Measurements from ENCODE around the gene FBRSL1.

The FBRSL1 gene

DNA sequence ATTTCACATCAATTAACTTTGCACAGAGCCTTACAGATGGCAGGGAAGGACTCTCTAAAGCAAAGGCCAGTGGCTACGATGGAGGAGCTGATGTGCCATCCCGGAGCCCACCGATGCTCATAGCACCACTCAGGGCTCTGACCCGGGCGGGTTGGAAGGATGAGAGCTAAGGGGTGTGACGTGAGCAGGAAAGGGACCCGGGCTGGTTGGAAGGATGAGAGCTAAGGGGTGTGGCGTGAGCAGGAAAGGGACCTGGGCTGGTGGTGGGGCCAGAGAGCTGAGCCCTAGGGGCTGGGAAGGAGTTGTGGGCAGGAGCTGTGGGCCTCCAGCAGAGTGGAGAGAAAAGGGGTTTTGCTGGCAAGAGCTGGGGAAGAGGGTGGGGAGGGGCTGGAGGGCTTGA is 3.8 kb upstream of the FBRSL1 start:
- ChIA-PET CTCF (interaction anchor here (1.1 to 1.6 kb wide), 2 partner anchors 72 to 75 kb away, joined by 3 to 4 read pairs; no protein-coding TSS in a partner anchor), POLR2A (no interaction called here)
- TF ChIP-seq, protein P1, sequence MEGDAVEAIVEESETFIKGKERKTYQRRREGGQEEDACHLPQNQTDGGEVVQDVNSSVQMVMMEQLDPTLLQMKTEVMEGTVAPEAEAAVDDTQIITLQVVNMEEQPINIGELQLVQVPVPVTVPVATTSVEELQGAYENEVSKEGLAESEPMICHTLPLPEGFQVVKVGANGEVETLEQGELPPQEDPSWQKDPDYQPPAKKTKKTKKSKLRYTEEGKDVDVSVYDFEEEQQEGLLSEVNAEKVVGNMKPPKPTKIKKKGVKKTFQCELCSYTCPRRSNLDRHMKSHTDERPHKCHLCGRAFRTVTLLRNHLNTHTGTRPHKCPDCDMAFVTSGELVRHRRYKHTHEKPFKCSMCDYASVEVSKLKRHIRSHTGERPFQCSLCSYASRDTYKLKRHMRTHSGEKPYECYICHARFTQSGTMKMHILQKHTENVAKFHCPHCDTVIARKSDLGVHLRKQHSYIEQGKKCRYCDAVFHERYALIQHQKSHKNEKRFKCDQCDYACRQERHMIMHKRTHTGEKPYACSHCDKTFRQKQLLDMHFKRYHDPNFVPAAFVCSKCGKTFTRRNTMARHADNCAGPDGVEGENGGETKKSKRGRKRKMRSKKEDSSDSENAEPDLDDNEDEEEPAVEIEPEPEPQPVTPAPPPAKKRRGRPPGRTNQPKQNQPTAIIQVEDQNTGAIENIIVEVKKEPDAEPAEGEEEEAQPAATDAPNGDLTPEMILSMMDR (IDR thresholded peaks at IDR 0.05; ENCODE audit: insufficient read depth, low read length, missing control alignments), result no peak
- no peak for DNase-seq (ENCODE audit: low read depth, low spot score)
- no peak overlapping the region for H3K4me3 ChIP-seq (ENCODE audit: low read depth, low read length)

DNA sequence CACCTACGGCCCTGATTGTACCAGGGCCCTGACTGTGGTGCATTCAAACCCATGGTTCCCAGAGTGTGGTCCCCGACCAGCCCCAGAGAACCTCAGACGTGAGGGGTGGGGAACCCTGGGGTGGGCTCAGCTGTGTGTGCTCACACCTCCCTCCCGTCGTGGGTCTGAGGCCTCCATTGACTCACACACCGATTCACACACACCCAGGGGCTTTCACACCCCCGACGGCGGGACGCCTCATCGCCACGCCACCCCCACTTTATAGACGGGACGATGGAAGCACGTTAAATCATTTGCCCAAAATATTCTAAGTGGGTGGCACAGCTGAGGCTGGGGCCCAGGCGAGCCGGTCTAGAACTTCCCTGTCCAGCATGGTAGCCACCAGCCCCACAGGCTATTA is 3.4 kb upstream of the FBRSL1 start:
- POLR2A ChIA-PET, result no interaction called here
- CTCF ChIA-PET, result interaction anchor here (1.1 to 1.6 kb wide), 2 partner anchors 73 to 74 kb away, joined by 3 to 4 read pairs; no protein-coding TSS in a partner anchor
- TF ChIP-seq, protein P1 (IDR thresholded peaks at IDR 0.05; ENCODE audit: insufficient read depth, low read length, missing control alignments), result no peak
- DNase-seq (ENCODE audit: low read depth, low spot score), result no peak
- no peak overlapping the region for H3K4me3 ChIP-seq (ENCODE audit: low read depth, low read length)

DNA sequence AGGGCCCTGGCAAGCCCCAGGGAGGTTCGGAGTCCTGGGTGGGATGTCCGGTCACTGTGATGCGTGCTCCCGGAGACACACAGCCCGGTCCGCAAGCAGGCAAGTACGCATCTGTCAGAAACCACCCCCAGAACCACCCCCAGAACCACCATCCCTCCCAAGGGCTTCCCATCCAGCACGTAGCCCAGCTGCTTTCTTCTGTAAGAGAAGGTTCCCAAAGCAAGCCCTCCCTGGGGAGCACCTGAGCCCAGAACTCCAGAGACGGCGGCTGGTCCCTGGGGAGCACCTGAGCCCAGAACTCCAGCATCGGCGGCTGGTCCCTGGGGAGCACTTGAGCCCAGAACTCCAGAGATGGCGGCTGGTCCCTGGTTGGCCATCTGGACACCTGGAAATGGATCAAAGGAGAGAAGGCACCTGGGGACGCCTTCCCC is 2.6 kb upstream of the FBRSL1 start:
- ChIA-PET CTCF (interaction anchor here (1.1 to 1.6 kb wide), 2 partner anchors 73 to 74 kb away, joined by 3 to 4 read pairs; no protein-coding TSS in a partner anchor), POLR2A (no interaction called here)
- no peak overlapping the region for H3K4me3 ChIP-seq (ENCODE audit: low read depth, low read length)
- DNase-seq (ENCODE audit: low read depth, low spot score), result no peak
- TF ChIP-seq, protein P1 (IDR thresholded peaks at IDR 0.05; ENCODE audit: insufficient read depth, low read length, missing control alignments), result no peak

DNA sequence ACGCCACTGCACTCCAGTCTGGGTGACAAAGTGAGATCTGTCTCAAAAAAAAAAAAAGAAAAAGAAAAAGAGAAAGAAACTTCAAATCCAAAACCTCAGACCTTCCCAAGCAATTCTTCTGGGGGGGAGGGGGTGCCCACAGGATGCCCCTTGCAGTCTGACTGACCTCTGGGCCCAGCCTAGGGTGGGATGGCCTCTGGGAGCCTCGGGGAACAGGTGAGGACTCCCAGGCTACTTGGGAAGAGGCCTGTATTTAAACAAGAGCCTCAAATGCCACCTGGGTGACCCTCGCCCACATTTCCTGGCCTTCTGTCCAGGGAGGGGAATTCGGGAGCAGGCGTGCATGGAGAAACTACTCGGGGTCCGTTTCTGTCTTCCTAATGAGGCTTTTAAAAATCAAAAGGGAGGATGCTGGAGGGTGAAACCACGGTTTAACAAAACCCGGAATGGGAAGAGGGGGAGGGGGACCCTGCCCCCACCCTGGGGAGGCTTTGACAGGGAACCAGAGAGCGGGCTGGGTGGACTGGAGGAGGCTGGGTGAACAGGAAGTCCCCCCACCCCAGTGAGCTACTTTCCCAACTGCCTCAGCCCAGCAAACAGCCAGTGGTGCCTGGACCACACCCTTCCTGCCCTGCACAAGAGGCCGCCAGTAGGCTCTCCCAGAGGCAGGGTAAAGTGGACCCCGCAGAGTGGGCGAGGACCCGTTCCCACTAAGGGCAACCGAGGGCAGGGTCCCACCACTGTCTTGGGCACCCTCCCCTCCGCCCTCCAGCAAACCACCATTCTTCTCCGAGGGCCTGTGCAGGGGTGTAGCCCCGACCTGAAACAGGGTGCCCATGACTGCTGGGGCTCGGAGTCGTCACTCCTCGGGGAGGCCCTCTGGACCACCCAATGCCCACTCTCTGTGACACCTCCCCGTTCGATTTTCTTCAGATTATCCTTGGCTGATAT is 1.5 kb upstream of the FBRSL1 start:
- no peak for DNase-seq (ENCODE audit: low read depth, low spot score)
- POLR2A ChIA-PET, result no interaction called here
- CTCF ChIA-PET, result no interaction called here
- H3K4me3 ChIP-seq (ENCODE audit: low read depth, low read length), result no peak overlapping the region
- TF ChIP-seq, protein P1 (IDR thresholded peaks at IDR 0.05; ENCODE audit: insufficient read depth, low read length, missing control alignments), result no peak

DNA sequence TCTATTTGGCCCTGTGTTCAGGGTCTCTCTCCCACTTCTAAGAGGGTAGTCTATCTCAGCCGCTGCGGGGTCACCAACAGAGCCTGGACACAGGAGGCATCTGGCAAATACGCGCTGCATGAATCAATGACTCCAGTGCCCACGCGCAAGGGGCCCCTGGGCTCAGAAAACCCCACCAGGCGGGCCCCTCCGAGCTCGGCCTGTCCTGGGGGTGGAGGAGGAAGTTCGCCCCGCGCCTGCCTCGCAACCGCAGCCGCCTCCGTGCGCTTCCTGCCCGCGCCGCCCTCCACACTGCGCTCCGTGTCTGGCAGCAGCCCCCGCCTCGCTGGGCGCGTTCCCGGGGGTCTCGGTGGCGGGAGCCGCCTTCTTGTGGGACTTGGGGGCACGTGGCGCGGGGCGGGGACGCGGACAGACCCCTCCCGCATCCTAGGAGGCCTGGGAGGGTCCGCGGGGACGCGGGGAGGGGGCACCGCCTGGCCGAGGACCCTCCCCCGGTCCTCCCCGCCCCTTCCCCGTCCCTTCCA is 811 bp upstream of the FBRSL1 start:
- ChIA-PET POLR2A (no interaction called here), CTCF (no interaction called here)
- TF ChIP-seq, protein P1 (IDR thresholded peaks at IDR 0.05; ENCODE audit: insufficient read depth, low read length, missing control alignments), result no peak
- no peak for DNase-seq (ENCODE audit: low read depth, low spot score)
- H3K4me3 ChIP-seq (ENCODE audit: low read depth, low read length), result peak overlapping the region; percentile 49

Measured in AG04449 (cell line).